ENCODE data around the gene NEUROG2. TPM values are rescaled to one million over a fixed set of nuclear protein-coding genes. Genes with fewer than 3 reads are reported as not detected.
"Not testable (repeated sequence)": the region's sequence is repeated elsewhere in the genome, so short reads cannot be mapped to it uniquely, and the experiment has no call there.

Gene NEUROG2
- total RNA-seq, 2 experiments from 2014 or later: not detected

DNA sequence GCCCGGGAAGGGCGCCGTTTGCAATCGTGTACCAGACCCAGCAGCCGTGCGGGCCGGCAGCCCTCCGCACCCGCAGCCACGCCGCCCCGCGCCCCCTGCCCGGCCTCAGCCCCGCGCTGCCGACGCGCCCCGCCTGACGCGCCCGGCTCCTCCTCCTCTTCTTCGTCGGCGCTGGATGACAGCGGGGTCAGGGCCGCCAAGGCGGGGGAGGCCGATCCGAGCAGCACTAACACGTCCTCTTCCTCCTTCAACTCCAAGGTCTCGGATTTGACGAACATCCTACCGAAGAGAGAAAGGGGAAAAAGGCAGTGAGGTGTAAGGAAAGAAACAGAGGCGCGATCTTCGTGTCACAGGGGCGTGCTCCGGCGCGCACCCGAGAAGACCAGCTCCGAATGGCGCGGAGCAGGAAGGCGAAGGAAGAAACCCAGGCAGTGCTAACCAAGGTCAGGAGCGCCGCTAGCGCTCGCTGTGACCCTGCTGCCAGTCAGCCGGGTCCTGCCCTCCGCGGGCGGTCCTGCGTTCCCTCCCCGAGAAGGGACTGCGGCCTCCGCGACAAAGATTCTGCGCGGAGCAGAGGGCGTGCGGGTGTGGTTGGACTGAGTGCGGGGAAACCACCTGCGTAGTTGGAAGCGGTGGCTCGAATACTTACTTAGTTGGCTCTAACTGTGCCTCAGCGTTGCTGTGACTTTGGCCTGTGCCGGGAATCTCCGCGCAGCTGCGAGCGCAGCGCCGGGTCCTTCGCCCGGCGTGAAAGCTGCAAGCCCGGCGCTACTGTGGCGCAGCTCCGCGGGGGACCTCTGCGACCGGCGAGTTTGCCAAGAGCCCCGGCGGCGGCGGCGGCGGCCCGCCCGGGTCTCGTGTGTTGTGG lies 548 bp downstream of the NEUROG2 start:
- H3K27ac Mint-ChIP-seq: no peak overlapping the region
- peaks cover 50% of the 10 kb centered on the region for H3K4me1 Mint-ChIP-seq
- H3K27me3 Mint-ChIP-seq: peaks cover 98% of the 10 kb centered on the region
- peaks cover 11% of the 10 kb centered on the region for H3K36me3 Mint-ChIP-seq
- peak overlapping the region; percentile 92 for H3K4me3 Mint-ChIP-seq
- peaks cover 8% of the 10 kb centered on the region for H3K9me3 Mint-ChIP-seq
- peak; percentile 58 for DNase-seq

DNA sequence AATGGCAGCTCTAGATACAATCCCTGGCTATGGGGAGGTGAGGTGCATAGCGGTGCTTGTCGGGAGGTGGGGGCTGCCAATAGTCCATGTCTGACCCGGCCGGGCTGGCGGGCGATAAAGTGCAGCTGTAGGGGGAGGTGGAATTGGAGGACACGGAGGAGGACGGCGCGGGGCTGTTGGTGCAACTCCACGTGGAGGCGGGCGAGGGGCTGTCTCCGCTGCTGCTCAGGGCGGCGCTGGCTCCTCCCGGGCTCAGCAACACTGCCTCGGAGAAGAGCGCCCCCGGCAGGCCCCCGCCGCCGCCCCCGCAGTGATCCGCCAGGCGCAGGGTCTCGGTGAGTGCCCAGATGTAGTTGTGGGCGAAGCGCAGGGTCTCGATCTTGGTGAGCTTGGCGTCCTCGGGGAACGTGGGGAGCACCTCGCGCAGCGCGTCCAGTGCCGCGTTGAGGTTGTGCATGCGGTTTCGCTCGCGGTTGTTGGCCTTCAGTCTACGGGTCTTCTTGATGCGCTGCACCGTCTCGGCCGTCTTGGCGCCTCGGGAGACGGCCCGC lies 1.3 kb downstream of the NEUROG2 start:
- Mint-ChIP-seq H3K4me1 (peaks cover 50% of the 10 kb centered on the region), H3K9me3 (peaks cover 8% of the 10 kb centered on the region)

DNA sequence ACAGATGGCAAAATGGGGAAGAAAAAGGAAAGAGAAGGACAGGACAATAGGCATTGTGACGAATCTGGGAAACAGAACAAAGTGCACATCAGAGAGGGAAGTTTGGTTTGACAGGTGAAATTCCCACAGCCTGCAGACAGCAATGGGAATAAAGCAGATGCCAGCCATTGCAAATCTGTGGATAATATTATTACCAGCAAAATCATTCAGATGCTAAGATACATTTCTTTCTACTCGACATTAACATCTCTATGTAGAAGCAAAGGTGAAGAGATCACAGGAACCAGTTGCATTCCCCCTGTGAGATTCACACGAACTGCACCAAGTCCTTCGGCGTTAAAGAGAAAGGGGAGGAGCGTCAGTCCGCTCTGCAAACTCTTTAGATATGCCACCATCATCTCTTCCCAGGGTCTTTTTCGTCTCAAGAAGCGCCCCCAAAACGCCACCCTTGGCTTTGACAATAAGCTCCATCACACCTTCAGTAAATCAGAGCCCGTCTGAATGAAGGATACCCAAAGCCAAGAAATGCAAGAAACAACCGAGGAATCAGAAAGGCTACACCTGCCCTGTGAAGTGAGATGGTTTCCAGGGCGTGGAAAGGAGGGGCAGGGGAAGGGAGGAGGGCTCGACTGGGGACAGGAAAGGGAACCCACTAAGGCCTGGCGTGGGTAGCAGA lies 1.9 kb downstream of the NEUROG2 start:
- Mint-ChIP-seq H3K4me1 (peaks cover 56% of the 10 kb centered on the region), H3K27me3 (peaks cover 98% of the 10 kb centered on the region), H3K9me3 (peaks cover 8% of the 10 kb centered on the region), H3K4me3 (peak overlapping the region; percentile 63), H3K36me3 (peaks cover 11% of the 10 kb centered on the region), H3K27ac (no peak overlapping the region)
- peak; percentile 2 for DNase-seq

More for the DNA sequence above, 1.3 kb downstream of the NEUROG2 start:
- DNase-seq: no peak
- H3K4me3 Mint-ChIP-seq: peak overlapping the region; percentile 63
- H3K27ac Mint-ChIP-seq: no peak overlapping the region
- H3K36me3 Mint-ChIP-seq: peaks cover 11% of the 10 kb centered on the region
- peaks cover 98% of the 10 kb centered on the region for H3K27me3 Mint-ChIP-seq

DNA sequence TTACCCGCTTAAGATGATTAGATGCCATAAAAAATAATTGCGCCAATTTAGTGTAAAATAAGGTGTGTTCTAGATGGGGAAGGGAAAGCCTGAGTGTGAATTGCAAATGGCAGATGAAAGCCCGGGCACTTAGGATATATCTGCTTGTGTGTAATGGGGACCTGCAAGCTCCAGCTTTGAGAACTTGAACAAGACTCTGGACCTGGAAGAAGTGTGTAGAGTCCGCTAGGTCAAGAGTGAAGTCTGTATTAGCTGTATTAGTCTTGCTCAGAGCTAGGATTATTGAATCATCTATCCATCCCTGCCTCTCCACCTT lies 4.2 kb downstream of the NEUROG2 start:
- DNase-seq: no peak
- Mint-ChIP-seq H3K4me3 (no peak overlapping the region), H3K9me3 (peaks cover 8% of the 10 kb centered on the region), H3K27ac (no peak overlapping the region), H3K27me3 (peaks cover 98% of the 10 kb centered on the region), H3K4me1 (peaks cover 48% of the 10 kb centered on the region), H3K36me3 (peaks cover 11% of the 10 kb centered on the region)

DNA sequence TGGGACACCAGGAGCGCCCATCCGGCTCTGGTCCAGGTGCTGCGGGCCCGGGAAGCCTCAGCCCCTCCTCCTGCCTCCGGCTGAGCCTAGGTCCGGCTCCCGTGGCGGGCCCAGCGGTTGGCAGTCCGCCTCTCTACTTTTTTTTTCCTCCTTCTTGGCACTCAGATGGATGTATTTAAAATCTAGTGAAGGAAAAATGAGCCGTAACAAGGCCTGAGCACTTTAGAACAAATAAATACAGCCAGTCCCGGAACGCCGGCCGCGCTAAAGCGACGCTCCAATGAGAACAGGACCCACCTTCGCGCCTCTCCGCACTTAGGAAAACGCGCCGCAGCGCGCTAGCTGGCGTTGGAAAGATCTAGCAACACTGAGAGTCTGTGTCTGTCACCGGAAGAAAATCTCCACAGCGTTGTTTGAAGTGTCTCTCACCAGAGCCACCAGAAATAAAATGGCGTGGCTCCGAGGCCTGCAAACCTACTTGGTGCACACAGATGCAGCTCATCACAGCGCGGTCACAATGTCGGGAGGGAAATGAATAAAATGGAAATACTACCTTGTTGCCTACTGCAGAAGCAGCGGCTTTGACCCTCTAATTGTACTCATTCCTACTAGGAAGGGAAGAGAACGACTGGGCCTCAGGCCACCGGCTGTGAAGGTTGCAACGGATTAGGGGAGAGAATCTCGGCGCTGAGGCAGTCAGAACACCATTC lies 4.7 kb downstream of the NEUROG2 start:
- no peak for DNase-seq
- Mint-ChIP-seq H3K36me3 (peaks cover 11% of the 10 kb centered on the region), H3K9me3 (peaks cover 8% of the 10 kb centered on the region), H3K27ac (no peak overlapping the region), H3K27me3 (peaks cover 98% of the 10 kb centered on the region), H3K4me1 (peaks cover 46% of the 10 kb centered on the region), H3K4me3 (peak overlapping the region; percentile 47)

DNA sequence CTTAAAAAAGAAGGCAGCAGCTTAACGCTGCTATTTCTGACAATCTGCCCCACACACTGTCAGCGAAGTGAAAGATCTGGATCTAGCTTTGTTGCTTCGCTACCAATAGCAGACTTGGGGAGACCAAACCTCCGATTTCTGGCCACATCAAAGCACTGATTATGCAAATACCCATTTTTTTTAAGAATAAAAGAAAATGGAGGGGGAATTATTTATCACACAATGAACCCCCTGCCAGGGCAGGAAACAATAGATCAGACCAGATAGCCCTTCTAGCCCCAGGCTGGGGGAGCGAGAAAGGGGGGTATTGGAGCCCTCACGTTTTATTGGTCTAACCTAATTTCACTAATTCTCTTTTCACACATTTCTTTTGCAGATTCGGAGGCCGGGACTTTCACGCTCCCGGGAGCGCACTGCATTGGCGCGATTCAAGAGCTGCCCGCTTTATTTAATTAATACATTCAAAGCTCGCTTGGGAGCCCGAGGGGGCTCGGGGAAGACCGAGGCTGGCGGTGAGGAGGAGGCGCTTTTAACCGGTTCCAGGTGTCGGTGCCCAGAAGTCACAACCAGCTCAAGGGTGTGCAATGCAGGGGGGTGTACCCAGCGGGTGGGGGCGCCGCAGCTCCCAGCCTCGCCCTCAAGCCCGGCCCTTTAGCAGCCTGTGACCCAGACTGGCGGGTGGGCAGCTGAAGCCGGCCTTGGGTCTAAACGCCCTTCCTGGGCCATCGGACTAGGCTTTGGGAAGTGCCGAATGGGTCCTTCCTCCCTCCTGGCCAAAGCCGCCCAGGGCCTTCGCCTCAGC lies 5.5 kb downstream of the NEUROG2 start:
- Mint-ChIP-seq H3K27ac (no peak overlapping the region), H3K9me3 (peaks cover 8% of the 10 kb centered on the region), H3K36me3 (peaks cover 11% of the 10 kb centered on the region), H3K4me3 (peak overlapping the region; percentile 42), H3K4me1 (peaks cover 43% of the 10 kb centered on the region), H3K27me3 (peaks cover 98% of the 10 kb centered on the region)
- no peak for DNase-seq

DNA sequence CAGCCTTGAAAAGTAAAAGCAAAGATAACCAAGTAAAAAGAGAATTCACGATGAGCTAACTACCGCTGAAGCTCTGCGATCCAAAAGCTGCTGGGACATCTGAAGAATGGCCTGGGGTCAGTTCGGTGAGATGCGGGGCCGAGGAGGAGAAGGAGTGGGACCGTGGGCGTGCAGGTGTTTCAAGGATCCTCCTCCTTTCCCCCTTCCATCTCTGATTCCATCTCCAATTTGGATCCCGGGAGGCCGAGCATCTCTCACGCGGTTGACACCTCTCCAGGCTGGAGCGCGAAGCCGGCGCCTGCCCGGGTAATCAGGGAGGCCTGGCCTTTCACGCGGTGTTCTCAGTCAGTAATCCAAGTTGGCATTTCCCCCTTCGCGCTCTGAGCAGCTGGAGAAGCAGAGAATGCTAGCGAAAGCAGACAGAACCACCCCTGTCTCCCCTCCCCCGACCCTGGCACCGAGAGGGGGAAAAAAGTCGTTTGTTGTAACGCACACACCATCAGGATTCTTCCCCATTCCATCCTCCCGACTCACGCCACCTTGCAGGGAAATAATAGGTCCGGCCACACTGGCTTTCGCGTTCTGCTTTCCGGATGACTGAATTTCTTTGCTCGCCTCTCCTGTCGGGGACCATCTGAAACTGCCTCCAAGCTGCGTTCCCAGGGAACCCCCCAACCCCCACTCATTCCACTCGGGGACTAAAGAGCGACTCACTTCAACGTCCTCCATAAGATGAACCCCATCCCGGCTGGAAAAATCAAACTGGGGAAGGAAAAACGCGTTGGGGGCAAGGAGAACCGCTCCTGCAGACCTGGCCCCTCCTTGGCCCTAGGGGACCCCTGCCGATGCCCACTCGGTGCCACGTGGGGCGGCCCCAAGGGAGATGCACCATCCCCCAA lies 6.5 kb downstream of the NEUROG2 start:
- peak; percentile 6 for DNase-seq
- no peak overlapping the region for H3K27ac Mint-ChIP-seq
- peaks cover 10% of the 10 kb centered on the region for H3K36me3 Mint-ChIP-seq
- H3K27me3 Mint-ChIP-seq: peaks cover 95% of the 10 kb centered on the region
- peaks cover 8% of the 10 kb centered on the region for H3K9me3 Mint-ChIP-seq
- peak overlapping the region; percentile 45 for H3K4me3 Mint-ChIP-seq
- H3K4me1 Mint-ChIP-seq: peaks cover 37% of the 10 kb centered on the region

DNA sequence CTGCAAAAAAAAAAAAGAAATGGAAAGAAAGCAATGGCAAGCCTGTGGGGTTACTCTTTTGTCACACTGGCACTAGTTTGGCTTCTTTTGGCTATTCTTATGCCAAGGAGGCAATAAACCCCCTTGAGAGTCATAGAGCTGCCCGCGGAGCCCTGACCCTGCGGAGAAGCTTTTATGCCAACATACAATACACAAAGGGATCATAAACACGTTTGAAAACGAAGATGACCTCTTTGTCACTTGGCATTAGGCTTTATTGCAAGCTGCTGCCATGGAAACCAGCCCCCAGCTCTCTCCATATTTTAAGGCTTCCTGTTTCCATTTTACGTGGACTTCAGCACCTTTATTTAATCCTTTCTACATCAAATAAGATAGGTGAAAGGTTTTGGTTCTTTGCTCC lies 7.6 kb downstream of the NEUROG2 start:
- H3K4me1 Mint-ChIP-seq: peaks cover 31% of the 10 kb centered on the region
- peaks cover 8% of the 10 kb centered on the region for H3K36me3 Mint-ChIP-seq
- no peak for DNase-seq
- no peak overlapping the region for H3K4me3 Mint-ChIP-seq
- H3K27ac Mint-ChIP-seq: no peak overlapping the region
- H3K9me3 Mint-ChIP-seq: peaks cover 8% of the 10 kb centered on the region
- H3K27me3 Mint-ChIP-seq: peaks cover 88% of the 10 kb centered on the region

DNA sequence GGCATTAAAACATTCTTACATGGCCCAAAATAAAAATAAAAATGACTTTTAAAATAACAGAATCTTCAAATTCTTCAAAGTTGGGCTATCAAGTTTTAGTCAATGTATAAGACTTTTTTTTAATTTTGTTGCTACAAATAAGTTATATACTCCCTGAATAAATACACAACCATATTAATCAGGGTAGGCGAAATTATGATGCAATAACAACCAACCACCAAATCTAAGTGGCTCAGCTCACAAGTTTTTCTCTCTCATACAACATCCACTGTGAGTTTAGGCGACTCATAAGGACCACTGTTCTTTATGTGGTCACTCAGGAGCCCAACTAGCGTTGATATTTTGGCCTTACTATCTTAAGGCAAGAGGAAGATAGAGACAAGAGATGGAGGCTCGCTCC lies 11.2 kb downstream of the NEUROG2 start:
- H3K4me1 Mint-ChIP-seq: peaks cover 14% of the 10 kb centered on the region
- H3K27me3 Mint-ChIP-seq: peaks cover 72% of the 10 kb centered on the region
- no peak overlapping the region for H3K4me3 Mint-ChIP-seq
- H3K9me3 Mint-ChIP-seq: no peaks in the 10 kb centered on the region
- DNase-seq: no peak
- no peaks in the 10 kb centered on the region for H3K36me3 Mint-ChIP-seq
- no peak overlapping the region for H3K27ac Mint-ChIP-seq

DNA sequence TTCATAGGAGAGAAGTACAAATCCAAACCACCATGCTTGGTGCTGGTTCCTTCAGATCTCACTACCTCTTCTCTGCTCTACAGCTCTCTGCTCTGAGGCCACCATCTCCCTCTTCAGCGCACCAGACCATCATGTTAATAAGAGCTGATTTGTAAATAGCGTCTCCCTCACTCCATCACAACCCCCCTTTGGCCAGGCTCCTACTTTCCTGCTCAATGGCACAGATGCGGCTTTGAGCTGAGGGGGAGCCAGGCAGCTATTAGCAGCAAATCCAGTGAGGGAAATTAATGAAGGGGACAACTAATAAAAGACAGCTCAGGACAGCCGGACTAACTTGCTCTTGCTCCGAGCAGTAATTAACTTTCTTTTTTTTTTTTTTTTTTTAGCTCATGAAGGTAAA lies 13.1 kb downstream of the NEUROG2 start:
- Mint-ChIP-seq H3K36me3 (no peaks in the 10 kb centered on the region), H3K27me3 (peaks cover 60% of the 10 kb centered on the region), H3K4me3 (no peak overlapping the region), H3K27ac (no peak overlapping the region), H3K4me1 (no peaks in the 10 kb centered on the region), H3K9me3 (no peaks in the 10 kb centered on the region)
- no peak for DNase-seq

DNA sequence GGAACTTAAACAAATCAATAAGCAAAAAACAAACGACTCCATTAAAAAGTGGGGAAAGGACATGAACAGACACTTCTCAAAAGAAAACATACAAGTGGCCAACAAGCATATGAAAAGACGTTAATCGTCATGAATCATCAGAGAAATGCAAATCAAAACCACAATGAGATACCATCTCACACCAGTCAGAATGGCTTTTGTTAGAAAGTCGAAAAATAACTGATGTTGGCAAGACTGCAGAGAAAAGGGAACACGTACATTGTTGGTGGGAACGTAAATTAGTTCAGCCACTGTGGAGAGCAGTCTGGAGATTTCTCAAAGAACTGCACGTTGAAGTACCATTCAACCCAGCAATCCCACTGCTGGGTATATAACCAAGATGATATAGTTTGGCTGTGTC lies 23.7 kb downstream of the NEUROG2 start:
- H3K36me3 Mint-ChIP-seq: peaks cover 4% of the 10 kb centered on the region
- no peak overlapping the region for H3K4me3 Mint-ChIP-seq
- no peak for DNase-seq
- no peak overlapping the region for H3K27ac Mint-ChIP-seq
- H3K9me3 Mint-ChIP-seq: peaks cover 19% of the 10 kb centered on the region
- H3K27me3 Mint-ChIP-seq: peaks cover 16% of the 10 kb centered on the region
- H3K4me1 Mint-ChIP-seq: no peaks in the 10 kb centered on the region

DNA sequence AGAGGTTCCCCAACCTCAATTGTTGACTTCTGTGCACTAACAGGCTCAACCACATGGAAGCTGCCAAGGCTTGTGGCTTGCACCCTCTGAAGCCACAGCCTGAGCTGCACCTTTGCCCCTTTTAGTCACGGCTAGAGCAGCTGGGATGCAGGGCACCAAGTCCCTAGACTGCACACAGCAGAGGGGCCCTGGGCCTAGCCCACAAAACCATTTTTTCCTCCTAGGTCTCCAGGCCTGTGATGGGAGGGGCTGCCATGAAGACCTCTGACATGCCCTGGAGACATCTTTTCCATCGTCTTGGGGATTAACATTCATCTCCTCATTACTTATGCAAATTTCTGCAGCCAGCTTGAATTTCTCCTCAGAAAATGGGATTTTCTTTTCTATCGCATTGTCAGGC lies 25.2 kb downstream of the NEUROG2 start:
- H3K36me3 Mint-ChIP-seq, H3K4me1 Mint-ChIP-seq, H3K4me3 Mint-ChIP-seq, H3K27ac Mint-ChIP-seq, DNase-seq: not testable (repeated sequence)
- Mint-ChIP-seq H3K27me3 (peaks cover 16% of the 10 kb centered on the region), H3K9me3 (peaks cover 19% of the 10 kb centered on the region)

DNA sequence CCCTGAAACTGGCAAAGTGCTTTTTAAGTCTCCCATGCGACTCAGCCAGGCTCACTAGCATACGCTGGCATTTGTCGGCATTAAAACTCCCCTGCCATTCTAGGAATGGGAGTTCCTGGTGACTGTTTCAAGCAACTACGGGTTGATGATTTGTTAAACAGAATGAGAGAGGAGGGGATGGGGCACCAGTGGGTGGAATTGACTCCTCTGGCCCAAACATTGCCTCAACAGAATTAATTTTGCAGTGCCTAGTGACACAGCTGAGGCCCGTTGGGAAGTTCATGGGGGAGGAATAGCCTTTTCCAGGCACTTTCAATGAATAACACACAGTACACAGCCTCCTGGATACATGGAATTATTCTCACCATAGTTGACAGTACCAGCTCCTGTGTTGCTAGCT lies 30.1 kb downstream of the NEUROG2 start:
- DNase-seq: no peak
- peaks cover 1% of the 10 kb centered on the region for H3K36me3 Mint-ChIP-seq
- H3K4me1 Mint-ChIP-seq: no peaks in the 10 kb centered on the region
- no peak overlapping the region for H3K4me3 Mint-ChIP-seq
- H3K9me3 Mint-ChIP-seq: peaks cover 20% of the 10 kb centered on the region
- H3K27ac Mint-ChIP-seq: no peak overlapping the region
- H3K27me3 Mint-ChIP-seq: peaks cover 7% of the 10 kb centered on the region

DNA sequence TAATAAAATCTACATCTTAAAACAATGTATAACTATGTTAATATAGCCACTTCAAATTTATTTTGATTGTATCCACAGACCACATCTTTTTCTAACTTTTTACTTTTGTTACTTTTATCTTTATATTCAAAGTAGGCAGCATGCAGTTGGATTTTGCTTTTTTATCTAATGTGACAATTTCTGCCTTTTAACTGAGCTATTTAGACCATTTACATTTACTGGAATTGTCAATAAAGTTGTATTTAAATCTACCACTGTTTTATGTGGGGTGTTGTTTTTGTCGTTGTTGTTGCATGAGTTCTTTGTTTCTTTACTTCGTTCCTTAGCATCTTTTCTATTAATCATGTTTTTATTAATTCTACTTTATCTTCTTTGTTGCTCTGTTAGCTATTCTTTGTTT lies 42.0 kb downstream of the NEUROG2 start:
- H3K36me3 Mint-ChIP-seq: no peaks in the 10 kb centered on the region
- no peaks in the 10 kb centered on the region for H3K9me3 Mint-ChIP-seq
- H3K27me3 Mint-ChIP-seq: peaks cover 3% of the 10 kb centered on the region
- H3K4me1 Mint-ChIP-seq: no peaks in the 10 kb centered on the region
- no peak overlapping the region for H3K4me3 Mint-ChIP-seq
- DNase-seq: no peak
- no peak overlapping the region for H3K27ac Mint-ChIP-seq
